ENCODE measurements around the gene ZNF841.
"Not testable (repeated sequence)": the region's sequence is repeated elsewhere in the genome, so short reads cannot be mapped to it uniquely, and the experiment has no call there.

The ZNF841 gene

DNA sequence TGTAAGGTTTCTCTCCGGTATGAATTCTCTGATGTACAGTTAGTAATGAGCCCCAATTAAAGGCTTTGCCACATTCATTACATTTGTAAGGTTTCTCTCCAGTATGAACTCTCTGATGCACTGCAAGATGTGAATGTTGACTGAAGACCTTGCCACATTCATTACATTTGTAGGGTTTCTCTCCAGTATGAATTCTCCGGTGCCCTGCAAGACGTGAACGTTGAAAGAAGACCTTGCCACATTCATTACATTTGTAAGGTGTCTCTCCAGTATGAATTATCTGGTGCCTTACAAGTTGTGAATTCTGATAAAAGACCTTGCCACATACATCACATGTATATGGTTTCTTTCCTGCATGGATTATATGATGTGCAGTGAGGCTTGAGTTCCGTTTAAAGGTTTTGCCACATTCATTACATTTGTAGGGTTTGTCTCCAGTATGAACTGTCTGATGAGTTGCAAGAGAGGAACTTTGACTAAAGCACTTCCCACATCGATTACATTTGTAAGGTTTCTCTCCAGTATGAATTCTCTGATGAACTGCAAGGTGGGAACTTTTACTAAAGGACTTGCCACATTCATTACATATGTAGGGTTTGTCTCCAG is 29.2 kb downstream of the ZNF841 start:
- no peak for DNase-seq (ENCODE audit: low read depth)

DNA sequence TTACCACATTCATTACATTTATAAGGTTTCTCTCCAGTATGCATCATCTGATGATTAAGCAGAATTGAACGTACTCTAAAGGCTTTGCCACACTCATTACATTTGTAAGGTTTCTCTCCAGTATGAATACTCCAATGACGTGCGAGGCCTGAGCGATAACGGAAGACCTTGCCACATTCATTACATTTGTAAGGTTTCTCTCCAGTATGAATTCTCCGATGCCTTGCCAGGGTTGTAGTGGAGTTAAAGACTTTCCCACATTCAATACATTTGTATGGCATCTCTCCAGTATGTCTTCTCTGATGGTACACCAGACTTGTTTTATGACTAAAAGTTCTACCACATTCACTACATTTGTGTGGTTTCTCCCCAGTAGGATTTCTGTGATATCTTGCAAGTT is 30.2 kb downstream of the ZNF841 start:
- DNase-seq (ENCODE audit: low read depth), result no peak

DNA sequence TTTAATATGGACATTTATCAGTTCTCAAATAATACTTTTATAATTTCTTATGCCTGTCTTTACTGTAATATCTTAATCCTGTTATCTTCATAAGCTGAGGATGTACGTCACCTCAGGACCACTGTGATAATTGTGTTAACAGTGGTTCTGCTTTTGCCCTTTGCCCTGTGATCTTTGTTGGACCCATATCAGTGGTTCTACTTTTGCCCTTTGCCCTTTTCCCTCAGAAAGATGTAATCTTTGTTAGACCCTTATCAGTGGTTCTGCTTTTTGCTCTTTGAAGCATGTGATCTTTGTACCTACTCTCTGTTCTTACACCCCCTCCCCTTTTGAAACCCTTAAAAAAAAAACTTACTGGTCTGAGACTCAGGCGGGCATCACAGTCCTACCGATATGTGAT is 39.1 kb downstream of the ZNF841 start:
- DNase-seq (ENCODE audit: low read depth), result not testable (repeated sequence)

DNA sequence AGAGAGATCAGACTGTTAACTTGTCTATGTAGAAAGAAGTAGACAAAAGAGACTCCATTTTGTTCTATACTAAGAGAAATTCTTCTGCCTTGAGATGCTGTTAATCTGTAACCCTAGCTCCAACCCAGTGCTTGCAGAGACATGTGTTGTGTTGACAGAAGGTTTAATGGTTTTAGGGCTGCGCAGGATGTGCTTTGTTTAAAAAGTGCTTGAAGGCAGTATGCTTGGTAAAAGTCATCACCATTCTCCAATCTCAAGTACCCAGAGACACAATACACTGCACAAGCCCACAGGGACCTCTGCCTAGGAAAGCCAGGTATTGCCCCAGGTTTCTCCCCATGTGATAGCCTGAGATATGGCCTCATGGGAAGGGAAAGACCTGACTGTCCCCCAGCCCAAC is 43.8 kb downstream of the ZNF841 start:
- DNase-seq (ENCODE audit: low read depth), result not testable (repeated sequence)

DNA sequence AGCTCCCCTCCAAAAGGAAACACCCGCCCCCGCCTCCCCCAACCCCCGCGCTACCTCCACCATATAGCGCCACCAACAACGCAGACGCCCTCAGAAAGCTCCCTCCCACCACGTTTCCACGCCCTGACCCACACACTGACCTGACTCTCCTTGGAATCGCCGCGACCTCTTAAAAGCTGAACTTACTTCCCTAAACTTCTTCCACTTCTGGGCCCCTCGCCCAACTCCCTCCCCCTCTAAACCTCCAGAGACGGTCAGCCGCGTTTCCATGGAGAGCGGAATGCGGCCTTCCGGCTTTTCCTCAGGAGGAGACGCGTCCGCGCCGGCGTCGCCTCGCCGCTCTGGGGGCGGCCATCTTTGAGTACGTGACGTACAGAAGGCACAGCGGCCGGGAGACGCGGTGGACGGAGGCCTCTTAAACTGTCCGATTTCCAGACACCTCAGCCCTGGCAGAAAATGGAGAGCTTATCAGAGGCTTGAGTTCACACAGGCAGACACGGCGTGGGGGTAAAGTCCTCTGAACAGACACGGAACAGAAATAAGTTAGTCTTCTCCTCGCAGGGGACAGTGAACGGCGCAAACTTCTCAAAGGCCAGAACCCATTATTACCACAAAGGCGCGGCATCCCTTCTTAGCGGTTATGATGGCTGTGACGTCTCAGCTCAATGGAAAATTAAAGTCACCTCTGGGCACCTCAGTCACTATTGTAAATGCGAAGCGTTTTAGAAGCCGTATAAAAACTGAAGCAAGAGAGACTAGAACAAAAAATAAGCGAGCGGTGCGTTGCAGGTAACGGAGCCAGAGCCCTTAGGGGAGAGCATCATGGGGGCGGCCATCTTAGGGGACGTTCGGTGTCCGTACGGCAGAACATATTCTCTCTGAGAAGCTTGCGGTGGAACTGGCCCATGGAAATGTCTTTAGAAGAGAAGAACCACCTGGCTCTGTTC is 46.7 kb downstream of the ZNF841 start, which contains the start of gene ZNF432:
Gene ZNF432, minus strand, starts transcription at position 284 of the 947 bp plus-strand sequence. CDS start 1,970 bp downstream, outside the sequence.
- DNase-seq (ENCODE audit: low read depth), result peak; percentile 91

- DNase-seq (ENCODE audit: low read depth), result no peak
Observed at GRCh38 chr19:52039169-52039568, 56.4 kb downstream of the ZNF841 start.

DNA sequence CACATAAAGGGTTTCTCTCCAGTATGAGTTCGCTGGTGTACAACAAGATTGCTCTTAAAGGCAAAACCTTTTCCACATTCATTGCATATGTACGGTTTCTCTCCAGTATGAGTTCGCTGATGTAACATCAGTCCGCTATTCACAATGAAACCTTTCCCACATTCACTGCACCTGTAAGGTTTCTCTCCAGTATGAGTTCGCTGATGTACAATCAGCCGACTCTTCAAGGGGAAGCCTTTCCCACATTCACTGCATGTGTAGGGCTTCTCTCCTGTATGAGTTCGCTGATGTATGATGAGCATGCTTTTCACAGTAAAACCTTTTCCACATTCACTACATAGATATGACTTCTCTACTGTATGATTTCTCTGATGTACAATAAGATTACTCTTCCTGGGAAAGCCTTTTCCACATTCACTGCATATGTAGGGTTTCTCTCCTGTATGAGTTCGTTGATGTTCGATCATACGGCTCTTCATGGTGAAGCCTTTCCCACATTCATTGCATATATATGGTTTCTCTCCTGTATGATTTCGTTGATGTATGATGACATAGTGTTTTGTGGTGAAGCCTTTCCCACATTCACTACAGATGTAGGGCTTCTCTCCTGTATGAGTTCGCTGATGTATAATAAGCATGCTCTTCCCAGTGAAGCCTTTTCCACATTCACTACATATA is 61.4 kb downstream of the ZNF841 start:
- no peak for DNase-seq (ENCODE audit: low read depth)

GRCh38 chr19:52028780-52029123 is 66.8 kb downstream of the ZNF841 start:
- no peak for DNase-seq (ENCODE audit: low read depth)

DNA sequence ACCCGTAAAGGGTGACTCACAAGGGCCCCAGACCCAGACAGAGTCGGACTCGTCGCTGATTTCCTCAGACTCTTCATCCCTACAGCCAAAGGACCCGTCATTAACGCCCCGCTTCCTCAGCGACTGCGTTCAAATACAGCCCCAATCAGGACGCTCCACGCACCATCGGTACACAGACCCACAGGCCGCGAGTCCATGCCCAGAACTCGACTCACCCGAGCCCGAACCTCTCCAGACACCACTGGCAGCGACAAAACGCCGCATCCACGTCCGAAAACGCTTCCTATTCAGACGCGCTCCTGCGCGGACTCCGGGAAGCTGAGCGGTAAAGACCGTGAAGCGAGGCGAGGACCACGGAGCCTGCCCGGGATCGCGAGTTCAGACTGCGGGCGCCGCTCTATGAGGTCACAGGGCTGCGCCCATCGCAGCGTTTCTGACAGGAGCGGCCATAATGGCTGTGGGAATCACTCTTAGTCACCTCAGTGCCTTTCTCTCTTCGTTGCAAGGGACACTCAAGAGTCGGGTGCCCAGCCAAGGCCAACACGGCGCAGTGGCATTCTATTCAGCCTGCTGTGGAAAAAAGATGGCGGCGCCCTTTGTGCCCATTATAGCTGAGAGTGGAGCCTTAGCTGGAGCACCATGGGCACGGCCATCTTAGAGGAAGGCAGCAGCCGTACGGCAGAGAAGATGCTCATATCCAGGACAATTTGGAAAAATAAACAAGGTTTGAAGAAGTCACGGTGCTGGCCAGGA is 67.4 kb downstream of the ZNF841 start, which contains the start of gene ZNF614:
Gene ZNF614, minus strand, starts transcription at position 353 of the 753 bp plus-strand sequence. CDS start 2,634 bp downstream, outside the sequence.
- DNase-seq (ENCODE audit: low read depth), result peak; percentile 87

- not testable (repeated sequence) for DNase-seq (ENCODE audit: low read depth)
Observed at GRCh38 chr19:52026255-52026990, 69.1 kb downstream of the ZNF841 start.

DNA sequence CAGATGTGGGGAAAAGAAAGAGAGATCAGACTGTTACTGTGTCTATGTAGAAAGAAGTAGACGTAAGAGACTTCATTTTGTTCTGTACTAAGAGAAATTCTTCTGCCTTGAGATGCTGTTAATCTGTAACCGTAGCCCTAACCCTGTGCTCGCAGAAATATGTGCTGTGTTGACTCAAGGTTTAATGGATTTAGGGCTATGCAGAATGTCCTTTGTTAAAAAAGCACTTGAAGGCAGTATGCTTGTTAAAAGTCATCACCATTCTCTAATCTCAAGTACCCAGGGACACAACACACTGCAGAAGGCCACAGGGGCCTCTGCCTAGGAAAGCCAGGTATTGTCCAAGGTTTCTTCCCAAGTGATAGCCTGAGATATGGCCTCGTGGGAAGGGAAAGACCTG is 71.1 kb downstream of the ZNF841 start:
- DNase-seq (ENCODE audit: low read depth), result not testable (repeated sequence)

GRCh38 chr19:52022193-52022592 is 73.4 kb downstream of the ZNF841 start:
- DNase-seq (ENCODE audit: low read depth), result no peak

- DNase-seq (ENCODE audit: low read depth), result no peak
Observed at GRCh38 chr19:52020506-52020905, 75.1 kb downstream of the ZNF841 start.

Measured in HS-27A (cell line).